ENCODE results near the gene ATP8B2. TPM values are rescaled to one million over a fixed set of nuclear protein-coding genes. Genes with fewer than 3 reads are reported as not detected.

Gene ATP8B2
- total and polyA plus RNA-seq, 7 donors = 0.92 to 64.3 (median 53.1) TPM

- peaks cover 0 to 9% (median 6%) of the 10 kb centered on the region in 4 donors for H3K4me1 ChIP-seq
- intact Hi-C loops (cut with DNase I) = loop anchor here (5.0 kb wide), 1 partner anchor 68 kb away; no protein-coding TSS in a partner anchor
- TF ChIP-seq CTCF (IDR thresholded peaks at IDR 0.05) (no peak), EP300 (IDR thresholded peaks at IDR 0.05) (no peak), POLR2AphosphoS5 (IDR thresholded peaks at IDR 0.05) (no peak), POLR2A (IDR thresholded peaks at IDR 0.05) (no peak)
- no peaks in the 10 kb centered on the region for H3K9me3 ChIP-seq
- DNase-seq = peak; percentile 2
- 78 to 84% methylated on average over 4 of the region's 4 CpGs for WGBS, 2 donors
- no peaks in the 10 kb centered on the region for H3K27me3 ChIP-seq
- H3K27ac ChIP-seq = no peak overlapping the region
- no peak overlapping the region for H3K4me3 ChIP-seq
- H3K36me3 ChIP-seq = no peaks in the 10 kb centered on the region
These were observed 75.1 kb downstream of the ATP8B2 start for GRCh38 chr1:154400381-154400801.

Small RNA genes lying within 50 kb of the gene (small RNA-seq; reads per million reads assigned to genes)
- gene RF00273 (0 to 0.06 (median 0) reads per million in 3 donors), gene RNU6-121P (0 reads per million in 3 donors), gene RNU6-239P (0 reads per million in 3 donors), gene RNU7-57P (0 reads per million in 3 donors)

Other genes with a start within 250 kb of the ATP8B2 start
- gene NUP210L, start 170.5 kb upstream of the ATP8B2 start, total RNA-seq = under 1 TPM in 2 of 4 donors, not detected in 2; under 0.01 TPM
- under 1 TPM in 1 of 3 donors, not detected in 2; 0.01 TPM for gene NUP210L, start 170.5 kb upstream of the ATP8B2 start, polyA plus RNA-seq
- 100 to 1,000 TPM in 2 of 4 donors, 10 to 100 TPM in 2; 68.1 to 175 (median 96.6) TPM for gene TPM3, start 133.4 kb upstream of the ATP8B2 start, total RNA-seq
- gene TPM3, start 133.4 kb upstream of the ATP8B2 start, polyA plus RNA-seq = 100 to 1,000 TPM; 338 to 456 (median 402) TPM
- not detected for gene CFAP141, start 119.2 kb upstream of the ATP8B2 start, total RNA-seq
- gene CFAP141, start 119.2 kb upstream of the ATP8B2 start, polyA plus RNA-seq = not detected
- 10 to 100 TPM; 36.4 to 58.2 (median 53.5) TPM for gene UBAP2L, start 104.6 kb upstream of the ATP8B2 start, total RNA-seq
- 10 to 100 TPM; 23.4 to 80.8 (median 27.6) TPM for gene UBAP2L, start 104.6 kb upstream of the ATP8B2 start, polyA plus RNA-seq
- 100 to 1,000 TPM; 105 to 171 (median 120) TPM for gene HAX1, start 52.9 kb upstream of the ATP8B2 start, total RNA-seq
- 10 to 100 TPM; 76.3 to 95.6 (median 80.2) TPM for gene HAX1, start 52.9 kb upstream of the ATP8B2 start, polyA plus RNA-seq
- not detected for gene AQP10, start 4.4 kb upstream of the ATP8B2 start, total RNA-seq
- gene AQP10, start 4.4 kb upstream of the ATP8B2 start, polyA plus RNA-seq = not detected
- gene IL6R, start 79.8 kb downstream of the ATP8B2 start, total RNA-seq = 10 to 100 TPM; 22.9 to 40.2 (median 36.6) TPM
- gene IL6R, start 79.8 kb downstream of the ATP8B2 start, polyA plus RNA-seq = 10 to 100 TPM in 1 of 3 donors, 1 to 10 TPM in 2; 3.0 to 18.4 (median 7.6) TPM
- 1 to 10 TPM in 3 of 4 donors, under 1 TPM in 1; 0.68 to 3.9 (median 1.8) TPM for gene TDRD10, start 176.7 kb downstream of the ATP8B2 start, total RNA-seq
- gene TDRD10, start 176.7 kb downstream of the ATP8B2 start, polyA plus RNA-seq = 1 to 10 TPM in 2 of 3 donors, under 1 TPM in 1; 0.46 to 2.0 (median 1.8) TPM
- 10 to 100 TPM in 1 of 4 donors, 1 to 10 TPM in 3; 5.2 to 10.2 (median 7.8) TPM for gene SHE, start 176.9 kb downstream of the ATP8B2 start, total RNA-seq
- 1 to 10 TPM; 1.6 to 5.7 (median 3.0) TPM for gene SHE, start 176.9 kb downstream of the ATP8B2 start, polyA plus RNA-seq
- 10 to 100 TPM; 15.1 to 18.9 (median 16.3) TPM for gene UBE2Q1, start 233.1 kb downstream of the ATP8B2 start, total RNA-seq
- gene UBE2Q1, start 233.1 kb downstream of the ATP8B2 start, polyA plus RNA-seq = 10 to 100 TPM; 36.6 to 40.7 (median 37.7) TPM
- gene CHRNB2, start 242.3 kb downstream of the ATP8B2 start, total RNA-seq = 1 to 10 TPM in 2 of 4 donors, under 1 TPM in 2; under 0.01 to 1.7 (median 1.0) TPM
- gene CHRNB2, start 242.3 kb downstream of the ATP8B2 start, polyA plus RNA-seq = under 1 TPM in 1 of 3 donors, not detected in 2; 0.31 TPM